GM12864 (cell line): ENCODE measurements around the gene ABI2.

Experiments used
- DNase-seq: peaks from one replicate; pipeline ENCODE4 v3.0.0-alpha.2; 2011; ENCODE audit warnings: low read depth
- H3K4me3 ChIP-seq: 2 replicates; pipeline ENCODE4 v1.5.1; 2011; ENCODE audit warnings: mild to moderate bottlenecking, low read depth, low read length, control low read depth
- TF ChIP-seq, protein P1 (sequence below): IDR thresholded peaks from 2 replicates; pipeline ENCODE4 v1.5.1; 2011; ENCODE audit warnings: low read depth, mild to moderate bottlenecking, moderate library complexity, low read length, control low read depth, inconsistent platforms; ENCODE audit errors: missing control alignments

Gene ABI2

DNA sequence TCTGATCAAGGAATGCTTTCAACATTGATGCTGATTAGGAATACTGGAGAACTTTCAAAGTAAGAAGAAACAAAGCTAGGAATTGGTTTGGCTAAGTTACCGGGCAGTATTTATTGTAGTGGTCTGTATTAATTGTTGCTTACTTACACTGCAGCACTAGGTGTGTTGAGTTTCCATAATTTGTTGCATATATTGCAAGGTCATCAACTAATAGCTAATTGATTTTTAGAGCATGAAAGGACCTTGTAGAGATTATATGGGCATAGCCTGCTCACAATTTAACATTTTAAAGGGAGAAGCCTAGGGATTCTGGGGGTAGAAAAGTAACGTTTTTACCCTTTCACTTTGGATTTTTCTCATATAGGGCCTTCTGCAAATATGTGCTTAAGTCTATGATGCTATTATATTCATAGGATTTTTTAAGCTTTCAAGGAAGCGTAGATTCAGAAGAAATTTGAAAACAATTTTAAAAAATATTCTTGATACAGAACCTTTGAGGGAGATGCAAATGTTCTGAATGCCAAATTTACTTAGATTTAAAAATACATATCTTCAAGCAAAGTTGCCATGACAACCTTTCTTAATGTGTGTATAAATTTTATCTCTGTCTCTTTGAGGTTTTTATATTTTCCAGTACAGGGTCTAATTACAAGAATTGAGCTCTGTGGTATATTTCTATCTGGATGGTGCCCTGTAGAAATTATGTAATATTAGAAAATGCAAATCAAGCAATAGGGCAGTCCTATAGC is 17.3 kb upstream of the ABI2 start:
- DNase-seq = no peak
- no peak overlapping the region for H3K4me3 ChIP-seq
- TF ChIP-seq, protein P1, sequence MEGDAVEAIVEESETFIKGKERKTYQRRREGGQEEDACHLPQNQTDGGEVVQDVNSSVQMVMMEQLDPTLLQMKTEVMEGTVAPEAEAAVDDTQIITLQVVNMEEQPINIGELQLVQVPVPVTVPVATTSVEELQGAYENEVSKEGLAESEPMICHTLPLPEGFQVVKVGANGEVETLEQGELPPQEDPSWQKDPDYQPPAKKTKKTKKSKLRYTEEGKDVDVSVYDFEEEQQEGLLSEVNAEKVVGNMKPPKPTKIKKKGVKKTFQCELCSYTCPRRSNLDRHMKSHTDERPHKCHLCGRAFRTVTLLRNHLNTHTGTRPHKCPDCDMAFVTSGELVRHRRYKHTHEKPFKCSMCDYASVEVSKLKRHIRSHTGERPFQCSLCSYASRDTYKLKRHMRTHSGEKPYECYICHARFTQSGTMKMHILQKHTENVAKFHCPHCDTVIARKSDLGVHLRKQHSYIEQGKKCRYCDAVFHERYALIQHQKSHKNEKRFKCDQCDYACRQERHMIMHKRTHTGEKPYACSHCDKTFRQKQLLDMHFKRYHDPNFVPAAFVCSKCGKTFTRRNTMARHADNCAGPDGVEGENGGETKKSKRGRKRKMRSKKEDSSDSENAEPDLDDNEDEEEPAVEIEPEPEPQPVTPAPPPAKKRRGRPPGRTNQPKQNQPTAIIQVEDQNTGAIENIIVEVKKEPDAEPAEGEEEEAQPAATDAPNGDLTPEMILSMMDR = no peak

DNA sequence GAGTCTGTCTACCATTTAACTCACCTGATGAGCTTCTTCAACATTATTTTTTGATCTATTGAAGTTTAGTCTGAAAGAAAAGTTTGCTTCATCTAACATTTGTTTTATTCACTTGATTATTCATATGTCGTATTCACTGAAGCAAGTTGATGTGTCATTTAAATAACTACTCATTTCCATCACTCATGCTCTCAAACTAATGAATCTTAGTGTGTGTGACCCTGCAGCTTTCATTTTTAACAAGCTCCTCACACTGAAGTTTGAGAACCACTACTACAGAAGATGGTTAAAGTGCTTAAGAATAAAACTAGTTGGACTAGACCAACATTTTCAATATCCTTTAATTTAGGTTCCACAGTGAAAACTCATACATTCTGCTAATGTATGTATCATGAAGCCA is 1.8 kb upstream of the ABI2 start:
- TF ChIP-seq, protein P1 = no peak
- no peak for DNase-seq

GRCh38 chr2:203327582-203327900 is 653 bp upstream of the ABI2 start:
- TF ChIP-seq, protein P1 = no peak
- no peak for DNase-seq
- H3K4me3 ChIP-seq = peak overlapping the region; percentile 87

More for the DNA sequence above, 1.8 kb upstream of the ABI2 start:
- no peak overlapping the region for H3K4me3 ChIP-seq

DNA sequence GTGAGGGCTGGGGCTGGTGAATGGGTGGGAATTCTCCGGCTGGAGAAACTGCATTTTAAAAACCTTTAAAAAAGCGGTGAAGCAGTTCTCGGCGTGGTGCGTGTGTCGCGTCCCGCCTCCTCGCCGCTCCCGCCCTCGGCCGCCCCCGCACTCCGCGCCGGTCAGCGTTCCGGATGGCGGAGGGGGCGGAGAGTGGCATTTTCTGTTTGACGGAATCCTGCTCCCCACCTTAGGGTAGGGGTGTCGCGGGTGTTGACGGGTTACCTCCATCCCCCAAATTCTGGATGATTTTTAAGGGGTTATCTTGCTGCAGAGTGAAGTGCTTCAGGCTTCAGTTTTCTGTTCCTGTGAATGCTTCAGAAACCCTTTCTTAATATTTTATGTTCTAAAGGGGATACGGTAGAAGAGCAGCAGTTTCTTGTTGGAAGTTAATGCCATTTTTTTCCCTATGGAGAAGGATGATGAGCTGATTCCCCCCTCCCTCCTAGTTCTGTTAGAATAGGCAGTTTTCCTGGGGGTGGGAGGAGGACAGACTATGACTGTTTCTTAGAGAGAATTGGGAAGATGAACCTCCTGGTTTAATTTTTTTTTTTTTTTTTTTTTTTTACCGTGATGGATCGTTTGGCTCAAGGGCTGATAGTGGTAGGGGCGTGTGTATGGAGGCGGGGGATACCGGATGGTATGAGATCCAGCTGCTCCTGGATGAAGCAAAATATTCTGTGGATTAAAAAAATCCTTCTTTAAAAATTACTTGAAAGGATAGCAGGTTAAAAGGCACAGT is 756 bp downstream of the ABI2 start:
- TF ChIP-seq, protein P1 = no peak
- no peak for DNase-seq
- H3K4me3 ChIP-seq = peak overlapping the region; percentile 87

- TF ChIP-seq, protein P1 = no peak
- H3K4me3 ChIP-seq = no peak overlapping the region
- no peak for DNase-seq
Observed at GRCh38 chr2:203330434-203330833, 2.2 kb downstream of the ABI2 start.

GRCh38 chr2:203338322-203338721 is 10.1 kb downstream of the ABI2 start:
- TF ChIP-seq, protein P1 = no peak
- no peak for DNase-seq
- no peak overlapping the region for H3K4me3 ChIP-seq
